Measurements from ENCODE around the gene RAB3GAP1. TPM values are rescaled to one million over a fixed set of nuclear protein-coding genes. Genes with fewer than 3 reads are reported as not detected.

RAB3GAP1 gene
- polyA plus RNA-seq, 4 donors, result 15.1 to 42.9 (median 17.0) TPM

DNA sequence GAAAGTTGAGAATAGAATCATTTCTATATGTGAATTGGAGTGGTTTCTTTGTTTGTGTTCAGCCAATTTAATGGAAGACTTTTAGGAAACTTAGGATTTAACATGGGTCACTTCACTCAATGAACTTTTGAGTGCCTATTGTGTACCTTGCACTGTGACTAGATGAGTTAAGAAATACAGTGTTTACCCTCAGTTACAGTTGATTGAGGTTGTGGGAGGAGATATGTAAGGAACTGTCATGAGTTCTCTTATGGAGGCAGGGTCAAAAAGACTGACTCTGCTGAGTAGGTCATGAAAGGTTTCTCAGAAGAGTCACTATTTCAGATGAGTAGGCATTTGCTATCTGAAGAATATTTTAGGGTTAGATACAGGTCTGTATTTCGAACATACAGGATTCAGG, 98.6 kb downstream of the RAB3GAP1 start:
- no peaks in the 10 kb centered on the region for H3K9me3 ChIP-seq (ENCODE audit: control insufficient read depth in 2 of 2, insufficient read depth in 1 of 2, low read depth in 1 of 2, low read length in 1 of 2)
- DNase-seq (peak; percentile 50 to 70), FAIRE-seq (no peak)
- H3K4me1 ChIP-seq (ENCODE audit: control insufficient read depth in 3 of 3, insufficient read depth in 2 of 3, low read depth in 1 of 3, low read length in 2 of 3), result peaks cover 0 to 14% (median 10%) of the 10 kb centered on the region in 3 donors
- H3K4me3 ChIP-seq (ENCODE audit: low read depth in 1 of 3, low read length in 3 of 3), result no peak overlapping the region
- peaks cover 5 to 10% (median 5%) of the 10 kb centered on the region in 3 donors for H3K36me3 ChIP-seq (ENCODE audit: control insufficient read depth in 3 of 3, insufficient read depth in 2 of 3, low read depth in 1 of 3, low read length in 3 of 3)
- H3K27ac ChIP-seq (ENCODE audit: low read depth in 1 of 3, low read length in 2 of 3), result peak overlapping the region in 1 of 3 donors; percentile 69
- 91 to 100% (median 96%) methylated on average over 1 of the region's 1 CpG for WGBS, 3 donors
- H3K27me3 ChIP-seq (ENCODE audit: control insufficient read depth in 3 of 3, insufficient read depth in 3 of 3, low read length in 3 of 3), result no peaks in the 10 kb centered on the region

DNA sequence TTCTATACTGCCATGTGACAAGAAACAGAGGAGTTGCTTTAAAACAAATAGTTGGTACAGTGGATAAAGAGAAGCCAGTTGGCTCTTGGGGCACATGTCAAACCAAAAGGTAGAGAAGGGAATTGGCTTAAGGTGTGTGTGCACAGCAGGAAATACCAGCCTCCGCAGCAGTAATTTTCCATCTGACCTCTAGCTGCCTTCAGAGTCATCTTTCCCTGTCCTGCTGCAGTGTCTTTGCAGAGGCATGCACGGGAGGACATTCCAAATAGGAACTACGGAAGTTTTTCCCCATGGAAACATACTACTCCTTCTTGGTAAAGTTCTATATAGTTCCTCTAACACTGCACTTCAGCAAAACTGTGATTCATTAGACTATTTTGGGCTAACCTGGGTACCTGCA, 99.5 kb downstream of the RAB3GAP1 start:
- DNase-seq (no peak), FAIRE-seq (no peak)
- 93 to 97% (median 96%) methylated on average over 3 of the region's 3 CpGs for WGBS, 3 donors
- Histone ChIP-seq H3K9me3 (ENCODE audit: control insufficient read depth in 2 of 2, insufficient read depth in 1 of 2, low read depth in 1 of 2, low read length in 1 of 2) (no peaks in the 10 kb centered on the region), H3K27me3 (ENCODE audit: control insufficient read depth in 3 of 3, insufficient read depth in 3 of 3, low read length in 3 of 3) (no peaks in the 10 kb centered on the region), H3K4me3 (ENCODE audit: low read depth in 1 of 3, low read length in 3 of 3) (no peak overlapping the region), H3K27ac (ENCODE audit: low read depth in 1 of 3, low read length in 2 of 3) (no peak overlapping the region), H3K36me3 (ENCODE audit: control insufficient read depth in 3 of 3, insufficient read depth in 2 of 3, low read depth in 1 of 3, low read length in 3 of 3) (peaks cover 3 to 10% (median 5%) of the 10 kb centered on the region in 3 donors), H3K4me1 (ENCODE audit: control insufficient read depth in 3 of 3, insufficient read depth in 2 of 3, low read depth in 1 of 3, low read length in 2 of 3) (peaks cover 0 to 14% (median 10%) of the 10 kb centered on the region in 3 donors)

DNA sequence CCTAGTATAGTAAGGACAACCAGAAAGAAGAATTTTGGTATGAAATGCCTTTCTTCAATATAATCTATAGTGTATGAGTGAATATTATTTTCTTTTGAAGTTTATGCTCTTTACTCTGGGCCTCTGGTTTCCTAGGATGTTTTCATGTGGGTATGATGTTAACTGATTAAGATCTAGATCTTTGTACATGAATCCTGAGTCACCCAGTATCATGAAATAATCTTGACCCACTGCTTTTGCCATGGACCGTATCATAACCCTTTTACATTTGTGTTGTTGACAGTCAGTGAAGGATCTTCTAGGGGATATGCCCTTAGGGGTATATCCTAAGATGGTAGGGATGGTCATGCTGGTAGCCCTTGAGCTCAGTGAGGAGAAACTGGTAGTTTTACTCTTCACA, 100.3 kb downstream of the RAB3GAP1 start:
- H3K4me1 ChIP-seq (ENCODE audit: control insufficient read depth in 3 of 3, insufficient read depth in 2 of 3, low read depth in 1 of 3, low read length in 2 of 3), result peaks cover 0 to 14% (median 10%) of the 10 kb centered on the region in 3 donors
- H3K9me3 ChIP-seq (ENCODE audit: control insufficient read depth in 2 of 2, insufficient read depth in 1 of 2, low read depth in 1 of 2, low read length in 1 of 2), result no peaks in the 10 kb centered on the region
- H3K27me3 ChIP-seq (ENCODE audit: control insufficient read depth in 3 of 3, insufficient read depth in 3 of 3, low read length in 3 of 3), result no peaks in the 10 kb centered on the region
- no peak overlapping the region for H3K4me3 ChIP-seq (ENCODE audit: low read depth in 1 of 3, low read length in 3 of 3)
- peaks cover 7 to 12% (median 10%) of the 10 kb centered on the region in 3 donors for H3K36me3 ChIP-seq (ENCODE audit: control insufficient read depth in 3 of 3, insufficient read depth in 2 of 3, low read depth in 1 of 3, low read length in 3 of 3)
- H3K27ac ChIP-seq (ENCODE audit: low read depth in 1 of 3, low read length in 2 of 3), result no peak overlapping the region
- 63 to 85% (median 70%) methylated on average over 1 of the region's 1 CpG for WGBS, 3 donors
- DNase-seq (no peak), FAIRE-seq (no peak)

DNA sequence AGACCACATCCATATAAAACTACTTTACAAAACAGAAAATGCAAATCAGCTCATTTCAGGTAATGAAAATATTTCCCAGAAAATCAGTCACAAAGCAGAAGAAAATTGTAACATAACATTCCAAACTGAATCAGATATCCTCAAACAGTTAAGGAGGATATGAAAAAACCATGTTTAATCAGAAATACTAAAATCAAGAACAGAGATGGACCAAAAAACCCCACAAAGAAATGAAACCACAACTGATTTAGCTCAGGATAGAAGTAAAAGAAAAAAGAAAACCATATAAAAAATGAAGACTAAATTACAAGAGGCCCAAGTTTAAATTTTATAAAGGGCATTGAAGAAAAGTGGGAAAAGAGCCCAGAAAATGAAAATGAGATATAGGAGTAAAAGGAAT, 102.9 kb downstream of the RAB3GAP1 start:
- H3K36me3 ChIP-seq (ENCODE audit: control insufficient read depth in 3 of 3, insufficient read depth in 2 of 3, low read depth in 1 of 3, low read length in 3 of 3), result peaks cover 8 to 12% (median 11%) of the 10 kb centered on the region in 3 donors
- H3K27me3 ChIP-seq (ENCODE audit: control insufficient read depth in 3 of 3, insufficient read depth in 3 of 3, low read length in 3 of 3), result no peaks in the 10 kb centered on the region
- FAIRE-seq, result no peak

DNA sequence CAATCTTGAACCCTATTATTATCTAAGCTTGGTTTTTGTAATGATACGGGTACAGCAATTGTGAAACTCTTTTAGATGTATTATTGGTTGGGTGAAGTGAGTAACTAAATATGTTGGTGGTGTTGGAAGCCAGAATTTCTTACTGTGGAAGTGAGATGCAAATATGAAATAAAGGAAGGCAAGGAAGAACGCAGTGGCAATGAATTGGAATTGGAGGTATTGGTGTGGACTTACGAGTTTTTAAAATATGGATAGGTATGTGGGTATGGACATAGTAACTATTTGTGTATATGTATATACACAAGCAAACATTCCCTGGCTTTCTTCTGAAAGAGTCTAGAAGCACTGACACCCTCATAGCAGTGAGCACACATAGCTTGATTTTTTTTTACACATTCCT, 105.8 kb downstream of the RAB3GAP1 start:
- Histone ChIP-seq H3K27ac (ENCODE audit: low read depth in 1 of 3, low read length in 2 of 3) (no peak overlapping the region), H3K4me3 (ENCODE audit: low read depth in 1 of 3, low read length in 3 of 3) (no peak overlapping the region), H3K4me1 (ENCODE audit: control insufficient read depth in 3 of 3, insufficient read depth in 2 of 3, low read depth in 1 of 3, low read length in 2 of 3) (no peaks in the 10 kb centered on the region), H3K27me3 (ENCODE audit: control insufficient read depth in 3 of 3, insufficient read depth in 3 of 3, low read length in 3 of 3) (no peaks in the 10 kb centered on the region), H3K9me3 (ENCODE audit: control insufficient read depth in 2 of 2, insufficient read depth in 1 of 2, low read depth in 1 of 2, low read length in 1 of 2) (no peaks in the 10 kb centered on the region), H3K36me3 (ENCODE audit: control insufficient read depth in 3 of 3, insufficient read depth in 2 of 3, low read depth in 1 of 3, low read length in 3 of 3) (peaks cover 11 to 13% (median 11%) of the 10 kb centered on the region in 3 donors)
- FAIRE-seq (no peak), DNase-seq (no peak)
- 95 to 99% (median 97%) methylated on average over 3 of the region's 3 CpGs for WGBS, 3 donors

More for the DNA sequence above, 102.9 kb downstream of the RAB3GAP1 start:
- Histone ChIP-seq H3K9me3 (ENCODE audit: control insufficient read depth in 2 of 2, insufficient read depth in 1 of 2, low read depth in 1 of 2, low read length in 1 of 2) (no peaks in the 10 kb centered on the region), H3K4me1 (ENCODE audit: control insufficient read depth in 3 of 3, insufficient read depth in 2 of 3, low read depth in 1 of 3, low read length in 2 of 3) (peaks cover 0 to 14% (median 10%) of the 10 kb centered on the region in 3 donors), H3K27ac (ENCODE audit: low read depth in 1 of 3, low read length in 2 of 3) (no peak overlapping the region), H3K4me3 (ENCODE audit: low read depth in 1 of 3, low read length in 3 of 3) (no peak overlapping the region)
- DNase-seq, result no peak

DNA sequence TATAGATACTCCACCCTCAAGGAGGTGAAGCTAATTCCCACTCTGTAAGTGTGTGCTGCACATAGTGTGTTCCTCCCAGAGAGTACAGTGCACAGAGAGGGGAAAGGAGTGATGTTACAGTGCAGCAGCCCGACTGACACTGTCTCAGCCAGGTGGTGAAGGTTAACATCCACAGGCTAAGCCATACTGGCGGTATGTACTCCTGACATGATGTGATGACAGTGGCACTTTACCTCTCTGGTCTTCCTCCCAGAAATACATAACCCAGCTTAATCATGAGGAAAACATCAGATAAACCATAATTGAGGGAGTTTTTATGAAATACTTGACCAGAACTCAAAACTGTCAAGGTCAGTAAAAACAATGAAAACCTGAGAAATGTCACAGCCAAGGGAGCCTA, 107.1 kb downstream of the RAB3GAP1 start:
- Histone ChIP-seq H3K27me3 (ENCODE audit: control insufficient read depth in 3 of 3, insufficient read depth in 3 of 3, low read length in 3 of 3) (no peaks in the 10 kb centered on the region), H3K36me3 (ENCODE audit: control insufficient read depth in 3 of 3, insufficient read depth in 2 of 3, low read depth in 1 of 3, low read length in 3 of 3) (peaks cover 9 to 15% (median 11%) of the 10 kb centered on the region in 3 donors), H3K9me3 (ENCODE audit: control insufficient read depth in 2 of 2, insufficient read depth in 1 of 2, low read depth in 1 of 2, low read length in 1 of 2) (no peaks in the 10 kb centered on the region), H3K4me3 (ENCODE audit: low read depth in 1 of 3, low read length in 3 of 3) (no peak overlapping the region), H3K4me1 (ENCODE audit: control insufficient read depth in 3 of 3, insufficient read depth in 2 of 3, low read depth in 1 of 3, low read length in 2 of 3) (no peaks in the 10 kb centered on the region), H3K27ac (ENCODE audit: low read depth in 1 of 3, low read length in 2 of 3) (no peak overlapping the region)
- DNase-seq (no peak), FAIRE-seq (no peak)
- 90 to 97% (median 97%) methylated on average over 2 of the region's 2 CpGs for WGBS, 3 donors

DNA sequence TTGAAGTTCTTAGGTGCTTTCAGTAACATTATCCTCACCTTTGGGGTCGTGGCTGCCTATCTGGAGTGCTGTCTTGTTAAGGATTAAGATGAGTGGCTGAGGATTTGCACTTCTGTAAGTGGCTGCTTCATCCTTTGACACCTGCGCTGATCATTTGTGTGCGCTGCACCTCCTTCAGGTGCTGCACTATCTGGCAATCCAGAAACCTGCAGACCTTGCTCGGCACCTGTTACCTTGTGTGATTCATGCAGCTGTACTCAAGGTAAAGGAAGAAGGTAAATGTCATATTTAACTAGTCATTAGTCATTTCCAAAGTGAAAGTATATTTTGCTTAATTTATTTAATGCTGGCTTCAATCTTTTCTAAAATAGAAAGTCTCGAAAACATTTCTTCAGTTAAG, 110.3 kb downstream of the RAB3GAP1 start:
- DNase-seq (peak in 1 of 2 donors; percentile 7), FAIRE-seq (no peak)
- WGBS, 3 donors, result 54 to 72% (median 65%) methylated on average over 5 of the region's 5 CpGs
- no peaks in the 10 kb centered on the region for H3K9me3 ChIP-seq (ENCODE audit: control insufficient read depth in 2 of 2, insufficient read depth in 1 of 2, low read depth in 1 of 2, low read length in 1 of 2)
- peaks cover under 1 to 16% (median 14%) of the 10 kb centered on the region in 3 donors for H3K36me3 ChIP-seq (ENCODE audit: control insufficient read depth in 3 of 3, insufficient read depth in 2 of 3, low read depth in 1 of 3, low read length in 3 of 3)
- H3K4me1 ChIP-seq (ENCODE audit: control insufficient read depth in 3 of 3, insufficient read depth in 2 of 3, low read depth in 1 of 3, low read length in 2 of 3), result no peaks in the 10 kb centered on the region
- no peaks in the 10 kb centered on the region for H3K27me3 ChIP-seq (ENCODE audit: control insufficient read depth in 3 of 3, insufficient read depth in 3 of 3, low read length in 3 of 3)
- no peak overlapping the region for H3K4me3 ChIP-seq (ENCODE audit: low read depth in 1 of 3, low read length in 3 of 3)
- H3K27ac ChIP-seq (ENCODE audit: low read depth in 1 of 3, low read length in 2 of 3), result peak overlapping the region in 1 of 3 donors; percentile 20

DNA sequence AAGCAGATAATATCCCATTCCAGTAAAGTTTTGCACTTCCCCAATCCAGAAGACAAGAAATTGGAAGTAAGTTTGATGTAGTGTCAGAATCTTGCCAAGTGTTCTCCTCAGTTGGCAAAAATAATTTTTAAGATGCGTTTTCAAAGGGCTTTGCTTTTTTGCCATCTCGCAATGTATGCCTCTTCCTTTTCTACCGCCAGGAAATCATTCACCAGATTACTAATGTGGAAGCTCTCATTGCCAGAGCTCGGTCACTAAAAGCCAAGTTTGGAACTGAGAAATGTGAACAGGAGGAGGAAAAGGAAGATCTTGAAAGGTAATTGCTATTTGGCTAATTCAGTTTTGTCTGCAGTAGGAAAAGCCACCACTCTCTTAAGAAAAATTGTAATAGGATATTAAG, 110.7 kb downstream of the RAB3GAP1 start:
- 73 to 87% (median 80%) methylated on average over 4 of the region's 4 CpGs for WGBS, 3 donors
- H3K27me3 ChIP-seq (ENCODE audit: control insufficient read depth in 3 of 3, insufficient read depth in 3 of 3, low read length in 3 of 3), result no peaks in the 10 kb centered on the region
- no peak for DNase-seq
- no peak overlapping the region for H3K27ac ChIP-seq (ENCODE audit: low read depth in 1 of 3, low read length in 2 of 3)
- H3K4me1 ChIP-seq (ENCODE audit: control insufficient read depth in 3 of 3, insufficient read depth in 2 of 3, low read depth in 1 of 3, low read length in 2 of 3), result no peaks in the 10 kb centered on the region
- H3K9me3 ChIP-seq (ENCODE audit: control insufficient read depth in 2 of 2, insufficient read depth in 1 of 2, low read depth in 1 of 2, low read length in 1 of 2), result no peaks in the 10 kb centered on the region
- H3K36me3 ChIP-seq (ENCODE audit: control insufficient read depth in 3 of 3, insufficient read depth in 2 of 3, low read depth in 1 of 3, low read length in 3 of 3), result peaks cover 0 to 15% (median 14%) of the 10 kb centered on the region in 3 donors
- no peak overlapping the region for H3K4me3 ChIP-seq (ENCODE audit: low read depth in 1 of 3, low read length in 3 of 3)
- no peak for FAIRE-seq

DNA sequence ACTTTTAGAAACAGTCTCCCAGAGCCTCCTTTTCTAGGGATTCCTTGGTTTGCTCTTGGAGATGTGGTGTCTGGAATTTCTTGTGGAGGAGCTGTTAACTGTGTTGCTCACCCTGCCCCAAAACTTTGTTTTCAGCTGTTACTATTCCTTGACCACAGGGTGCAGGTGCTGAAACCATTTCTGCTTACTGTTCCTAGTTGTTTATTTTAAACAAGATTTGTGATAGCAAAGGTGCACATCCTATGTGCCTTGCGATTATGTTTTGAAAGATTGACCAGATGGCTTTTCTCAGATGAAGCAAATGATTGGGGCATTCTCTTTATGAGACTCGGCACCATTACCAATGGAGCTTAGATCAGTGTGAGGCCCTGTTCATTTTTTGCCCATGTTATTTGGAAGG, 111.2 kb downstream of the RAB3GAP1 start:
- no peak overlapping the region for H3K27ac ChIP-seq (ENCODE audit: low read depth in 1 of 3, low read length in 2 of 3)
- H3K36me3 ChIP-seq (ENCODE audit: control insufficient read depth in 3 of 3, insufficient read depth in 2 of 3, low read depth in 1 of 3, low read length in 3 of 3), result peaks cover 0 to 19% (median 14%) of the 10 kb centered on the region in 3 donors
- H3K4me3 ChIP-seq (ENCODE audit: low read depth in 1 of 3, low read length in 3 of 3), result no peak overlapping the region
- FAIRE-seq (no peak), DNase-seq (no peak)
- H3K4me1 ChIP-seq (ENCODE audit: control insufficient read depth in 3 of 3, insufficient read depth in 2 of 3, low read depth in 1 of 3, low read length in 2 of 3), result no peaks in the 10 kb centered on the region
- 81 to 88% (median 82%) methylated on average over 2 of the region's 2 CpGs for WGBS, 3 donors
- H3K9me3 ChIP-seq (ENCODE audit: control insufficient read depth in 2 of 2, insufficient read depth in 1 of 2, low read depth in 1 of 2, low read length in 1 of 2), result no peaks in the 10 kb centered on the region
- no peaks in the 10 kb centered on the region for H3K27me3 ChIP-seq (ENCODE audit: control insufficient read depth in 3 of 3, insufficient read depth in 3 of 3, low read length in 3 of 3)
